Measurements from ENCODE around the gene LAPTM5. TPM values are rescaled to one million over a fixed set of nuclear protein-coding genes. Genes with fewer than 3 reads are reported as not detected.

Gene LAPTM5
- total RNA-seq, 1 donor from 2014 or later = 189 TPM

DNA sequence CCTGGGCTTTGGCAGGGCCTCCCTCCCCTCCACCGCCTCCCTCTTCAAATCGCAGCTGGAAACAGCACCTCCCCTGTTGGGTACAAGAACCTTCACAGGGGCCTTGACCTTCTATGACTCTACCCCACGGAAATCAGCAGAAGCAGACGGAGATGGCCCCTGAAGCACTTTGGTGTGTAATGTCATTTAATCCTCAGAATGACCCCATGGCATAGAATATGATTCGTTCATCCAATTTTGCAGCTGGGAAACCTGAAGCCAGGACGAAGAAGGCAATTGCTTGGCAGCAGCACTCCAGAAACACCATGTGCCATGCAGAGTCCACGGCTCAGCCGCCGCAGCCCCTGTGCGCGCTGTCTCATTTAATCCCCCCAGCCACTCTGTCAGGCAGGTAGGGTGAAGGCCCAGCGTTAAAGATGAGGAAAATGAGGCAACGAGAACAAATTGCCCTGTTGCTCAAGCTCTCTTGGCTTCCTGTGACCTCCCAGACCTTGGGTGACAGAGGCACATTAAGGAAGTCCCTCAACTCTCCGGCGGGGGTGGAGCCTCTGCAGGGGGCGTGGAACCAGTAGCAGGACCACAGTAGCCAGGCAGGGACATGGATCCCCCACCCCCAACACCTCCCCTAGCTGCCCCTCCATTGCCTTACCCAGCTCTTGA lies 25.8 kb upstream of the LAPTM5 start:
- Mint-ChIP-seq H3K4me1 (ENCODE audit: low read depth) (peaks cover 16% of the 10 kb centered on the region), H3K36me3 (ENCODE audit: low read depth) (no peaks in the 10 kb centered on the region), H3K9me3 (no peaks in the 10 kb centered on the region), H3K4me3 (ENCODE audit: low read depth) (no peak overlapping the region), H3K27ac (no peak overlapping the region), H3K27me3 (ENCODE audit: low read depth) (peaks cover 3% of the 10 kb centered on the region)
- DNase-seq (ENCODE audit: low spot score) = no peak
- intact Hi-C loops (cut with micrococcal nuclease) = loop anchor here (5.0 kb wide), 1 partner anchor 129 kb away; no protein-coding TSS in a partner anchor

DNA sequence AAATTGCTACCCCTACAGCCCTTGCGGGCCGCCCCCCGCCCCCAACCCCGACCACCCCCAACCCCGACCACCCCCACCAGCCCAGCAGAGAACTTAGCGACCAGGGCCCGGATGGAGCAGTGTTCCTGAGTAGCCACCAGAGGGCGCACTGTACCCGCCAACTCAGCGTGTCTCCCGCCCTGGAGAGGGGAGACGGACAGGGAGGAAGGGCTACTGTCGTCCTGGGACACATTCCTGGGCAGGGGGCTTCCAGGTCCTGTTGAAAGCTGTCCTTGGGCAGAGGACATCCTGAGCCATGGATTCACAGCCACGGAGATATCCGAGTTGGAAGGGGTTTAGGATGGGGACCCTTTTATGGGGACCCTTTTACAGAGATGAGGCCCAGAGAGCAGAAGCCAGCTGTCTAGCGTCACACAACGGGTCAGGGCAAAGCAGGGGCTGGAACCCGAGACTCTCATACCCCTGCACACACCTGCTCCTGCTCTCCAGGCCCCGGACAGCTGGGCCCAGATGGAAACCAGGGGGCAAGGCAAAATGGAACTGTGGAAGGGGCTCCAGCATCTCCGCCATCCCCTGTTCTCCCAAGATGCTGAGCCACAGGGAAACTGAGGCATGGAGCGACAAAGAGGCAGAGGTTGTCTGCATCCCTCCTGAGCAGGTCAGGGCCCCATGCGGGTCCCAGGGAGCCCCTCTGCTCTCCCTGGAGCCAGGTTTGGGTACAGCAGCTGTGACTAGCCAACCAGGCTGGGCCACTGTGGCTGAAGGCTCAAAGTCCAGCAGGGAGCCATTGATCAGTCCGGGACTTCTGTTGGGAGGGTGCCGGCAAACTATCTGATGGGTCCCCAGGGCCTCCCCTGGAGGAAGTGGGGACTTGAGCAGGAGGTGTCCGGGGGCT lies 25.0 kb upstream of the LAPTM5 start:
- H3K4me1 Mint-ChIP-seq (ENCODE audit: low read depth) = peaks cover 18% of the 10 kb centered on the region
- peak; percentile 61 for DNase-seq (ENCODE audit: low spot score)
- H3K9me3 Mint-ChIP-seq = no peaks in the 10 kb centered on the region
- H3K27ac Mint-ChIP-seq = peak overlapping the region; percentile 28
- intact Hi-C loops (cut with micrococcal nuclease) = loop anchor here (5.0 kb wide), 1 partner anchor 130 kb away; no protein-coding TSS in a partner anchor
- no peaks in the 10 kb centered on the region for H3K36me3 Mint-ChIP-seq (ENCODE audit: low read depth)
- H3K4me3 Mint-ChIP-seq (ENCODE audit: low read depth) = no peak overlapping the region
- H3K27me3 Mint-ChIP-seq (ENCODE audit: low read depth) = peaks cover 3% of the 10 kb centered on the region

DNA sequence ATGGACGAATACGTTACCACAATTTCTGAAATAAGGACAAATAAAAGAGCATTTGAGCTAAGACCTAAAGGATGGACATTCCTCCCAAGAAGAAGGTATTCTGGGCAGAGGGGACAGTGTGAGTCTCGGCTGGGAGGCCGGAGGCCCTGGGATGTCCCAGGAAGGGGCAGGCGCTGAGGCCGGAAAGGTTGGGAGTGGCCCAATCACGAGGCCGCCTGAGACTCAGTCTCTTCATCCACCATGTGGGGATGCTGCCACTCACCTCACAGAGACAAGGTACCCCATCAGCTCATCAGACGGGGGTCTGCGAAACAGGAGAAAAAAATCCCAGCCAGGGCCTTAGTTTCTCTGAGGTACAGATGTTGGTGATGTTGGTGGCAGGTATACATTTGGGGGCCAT lies 24.3 kb upstream of the LAPTM5 start:
- H3K9me3 Mint-ChIP-seq = no peaks in the 10 kb centered on the region
- H3K27ac Mint-ChIP-seq = no peak overlapping the region
- H3K4me3 Mint-ChIP-seq (ENCODE audit: low read depth) = no peak overlapping the region
- no peaks in the 10 kb centered on the region for H3K36me3 Mint-ChIP-seq (ENCODE audit: low read depth)
- DNase-seq (ENCODE audit: low spot score) = no peak
- peaks cover 18% of the 10 kb centered on the region for H3K4me1 Mint-ChIP-seq (ENCODE audit: low read depth)
- intact Hi-C loops (cut with micrococcal nuclease) = loop anchor here (5.0 kb wide), 1 partner anchor 130 kb away; no protein-coding TSS in a partner anchor
- peaks cover 3% of the 10 kb centered on the region for H3K27me3 Mint-ChIP-seq (ENCODE audit: low read depth)

DNA sequence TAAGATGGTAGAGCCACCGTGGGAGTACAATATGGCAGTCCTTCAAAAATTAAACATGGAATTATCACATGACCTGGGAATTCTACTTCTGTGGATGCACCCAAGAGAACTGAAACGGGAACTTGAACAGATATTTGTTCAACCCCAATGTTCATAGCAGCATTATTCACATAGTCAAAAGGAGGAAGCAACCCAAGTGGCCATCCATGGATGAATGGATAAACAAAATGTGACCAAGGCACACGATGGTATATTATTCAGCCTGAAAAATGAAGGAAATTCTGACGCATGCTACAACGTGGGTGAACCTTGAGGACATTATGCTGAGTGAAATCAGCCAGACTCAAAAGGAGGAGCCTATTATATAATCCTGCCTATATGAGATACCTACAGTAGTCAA lies 22.8 kb upstream of the LAPTM5 start:
- Mint-ChIP-seq H3K9me3 (no peaks in the 10 kb centered on the region), H3K4me3 (ENCODE audit: low read depth) (no peak overlapping the region), H3K4me1 (ENCODE audit: low read depth) (peaks cover 18% of the 10 kb centered on the region), H3K36me3 (ENCODE audit: low read depth) (no peaks in the 10 kb centered on the region), H3K27ac (no peak overlapping the region), H3K27me3 (ENCODE audit: low read depth) (peaks cover 3% of the 10 kb centered on the region)
- intact Hi-C loops (cut with micrococcal nuclease) = loop anchor here (5.0 kb wide), 1 partner anchor 132 kb away; no protein-coding TSS in a partner anchor
- DNase-seq (ENCODE audit: low spot score) = no peak

DNA sequence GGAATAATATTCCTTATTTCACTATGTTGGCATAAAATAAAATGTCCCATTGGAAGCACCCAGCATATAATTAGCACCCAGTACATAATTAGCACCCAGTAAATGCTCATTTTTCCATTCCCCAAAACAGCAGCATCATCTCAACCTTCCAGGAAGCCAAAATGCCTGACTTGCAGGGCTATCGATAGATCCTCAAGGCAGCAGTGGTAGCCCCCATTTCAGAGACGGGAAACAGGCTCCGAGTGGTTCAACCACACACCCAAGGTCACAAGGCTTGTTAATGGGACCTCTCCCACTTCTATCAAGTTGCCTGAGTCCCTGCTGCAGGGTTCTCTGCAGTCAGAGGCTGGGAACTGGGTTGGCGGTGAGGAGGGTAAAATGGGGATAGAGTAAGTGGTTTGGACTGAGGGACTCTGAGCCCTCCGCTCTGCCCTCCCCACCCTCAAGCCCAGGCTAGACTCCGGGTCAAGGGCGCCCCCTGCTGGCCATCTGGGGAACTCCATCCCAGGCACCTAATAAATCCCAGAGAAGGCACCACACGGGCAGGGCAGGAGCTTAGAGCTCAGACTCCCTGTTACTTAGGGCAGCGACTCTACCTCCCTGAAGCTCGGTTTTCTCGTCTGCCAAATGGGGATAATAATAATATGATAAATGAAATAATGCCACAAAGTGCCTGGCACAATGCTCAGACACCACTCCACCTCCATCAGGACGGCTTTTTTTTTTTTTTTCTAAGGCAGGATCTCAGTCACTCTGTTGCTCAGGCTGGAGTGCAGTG lies 21.9 kb upstream of the LAPTM5 start:
- Mint-ChIP-seq H3K9me3 (no peaks in the 10 kb centered on the region), H3K4me3 (ENCODE audit: low read depth) (no peak overlapping the region), H3K4me1 (ENCODE audit: low read depth) (peaks cover 18% of the 10 kb centered on the region), H3K27ac (no peak overlapping the region), H3K27me3 (ENCODE audit: low read depth) (no peaks in the 10 kb centered on the region), H3K36me3 (ENCODE audit: low read depth) (no peaks in the 10 kb centered on the region)
- intact Hi-C loops (cut with micrococcal nuclease) = loop anchor here (1.0 to 5.0 kb wide), 4 partner anchors 23 to 133 kb away; partner anchors contain the start of gene LAPTM5
- peak; percentile 84 for DNase-seq (ENCODE audit: low spot score)

DNA sequence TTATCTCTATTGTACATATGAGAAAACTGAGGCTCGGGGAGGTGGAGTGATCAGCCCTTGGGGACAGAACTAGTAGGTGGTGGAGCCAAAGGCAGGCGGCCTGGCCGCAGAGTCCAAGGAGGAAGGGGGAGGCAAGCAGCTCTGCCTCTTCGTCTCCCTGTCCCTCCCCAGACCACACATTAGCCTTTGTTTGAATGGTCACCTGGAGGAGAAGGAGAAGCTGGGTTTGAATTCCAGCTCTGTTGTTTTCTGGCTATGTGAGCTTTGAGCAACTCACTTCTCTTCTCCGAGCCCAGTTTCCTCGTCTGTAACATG lies 21.4 kb upstream of the LAPTM5 start:
- H3K36me3 Mint-ChIP-seq (ENCODE audit: low read depth) = no peaks in the 10 kb centered on the region
- H3K27me3 Mint-ChIP-seq (ENCODE audit: low read depth) = no peaks in the 10 kb centered on the region
- H3K27ac Mint-ChIP-seq = no peak overlapping the region
- peaks cover 18% of the 10 kb centered on the region for H3K4me1 Mint-ChIP-seq (ENCODE audit: low read depth)
- H3K9me3 Mint-ChIP-seq = no peaks in the 10 kb centered on the region
- DNase-seq (ENCODE audit: low spot score) = no peak
- intact Hi-C loops (cut with micrococcal nuclease) = loop anchor here (1.0 to 2.0 kb wide), 3 partner anchors 22 to 60 kb away; partner anchors contain the start of gene LAPTM5
- H3K4me3 Mint-ChIP-seq (ENCODE audit: low read depth) = no peak overlapping the region

DNA sequence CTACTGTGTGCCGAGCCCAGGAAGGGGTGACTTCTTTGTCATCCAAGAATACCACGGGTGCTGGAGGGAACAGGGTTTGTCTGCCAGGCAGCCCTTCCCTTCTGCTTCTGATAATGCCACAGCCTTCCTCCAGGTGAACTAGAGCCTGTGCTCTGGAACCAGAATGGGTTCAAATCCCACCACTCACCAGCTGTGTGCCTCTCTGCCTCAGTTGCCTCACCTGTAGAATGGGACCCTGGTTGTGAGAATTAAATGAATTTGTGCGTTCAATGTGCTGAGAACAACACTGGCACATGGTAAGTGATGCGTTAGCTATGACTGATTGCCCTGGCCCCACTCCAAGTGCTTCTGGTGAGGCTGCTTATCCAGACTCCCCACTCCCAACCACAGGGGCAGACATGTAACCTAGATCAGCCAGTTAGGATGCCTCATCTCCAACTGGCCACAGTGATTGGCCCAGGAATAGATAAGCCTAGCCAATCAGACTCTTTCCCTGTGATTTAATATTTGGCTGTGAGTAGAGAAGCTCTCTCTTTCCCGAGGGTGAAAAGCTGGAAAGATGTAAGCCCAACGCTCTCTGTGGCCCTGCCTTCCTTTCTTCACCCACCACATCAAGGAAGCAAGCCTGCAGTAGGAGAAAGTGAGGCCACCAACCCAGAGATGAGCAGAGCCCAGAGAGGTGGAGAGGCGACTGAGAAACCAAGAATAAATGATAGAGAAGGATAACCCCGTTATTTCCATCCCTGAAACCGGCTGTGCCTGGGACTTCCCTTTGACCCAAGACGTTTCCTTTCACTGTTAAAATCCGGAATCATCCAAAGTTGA lies 20.8 kb upstream of the LAPTM5 start:
- Mint-ChIP-seq H3K4me1 (ENCODE audit: low read depth) (peaks cover 18% of the 10 kb centered on the region), H3K27me3 (ENCODE audit: low read depth) (no peaks in the 10 kb centered on the region), H3K4me3 (ENCODE audit: low read depth) (no peak overlapping the region), H3K36me3 (ENCODE audit: low read depth) (no peaks in the 10 kb centered on the region), H3K27ac (no peak overlapping the region), H3K9me3 (no peaks in the 10 kb centered on the region)
- intact Hi-C loops (cut with micrococcal nuclease) = loop anchor here (2.0 kb wide), 1 partner anchor 22 kb away; the partner anchor contains the start of gene LAPTM5
- no peak for DNase-seq (ENCODE audit: low spot score)

DNA sequence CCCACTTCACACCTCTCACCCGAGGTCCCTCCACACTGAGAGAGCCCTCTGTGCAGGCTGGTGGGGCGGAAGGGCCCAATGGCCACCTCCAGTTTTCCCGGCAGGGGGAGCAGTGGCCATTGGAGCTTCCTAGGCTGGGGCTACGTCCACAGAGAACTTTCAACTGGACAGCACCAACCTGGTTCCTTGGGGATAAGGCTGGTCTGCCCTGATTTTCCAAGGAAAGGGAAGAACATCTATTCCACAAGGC lies 20.3 kb upstream of the LAPTM5 start:
- H3K36me3 Mint-ChIP-seq (ENCODE audit: low read depth) = no peaks in the 10 kb centered on the region
- no peaks in the 10 kb centered on the region for H3K9me3 Mint-ChIP-seq
- H3K27me3 Mint-ChIP-seq (ENCODE audit: low read depth) = no peaks in the 10 kb centered on the region
- no peak overlapping the region for H3K27ac Mint-ChIP-seq
- no peak overlapping the region for H3K4me3 Mint-ChIP-seq (ENCODE audit: low read depth)
- H3K4me1 Mint-ChIP-seq (ENCODE audit: low read depth) = peaks cover 18% of the 10 kb centered on the region
- DNase-seq (ENCODE audit: low spot score) = no peak
- intact Hi-C loops (cut with micrococcal nuclease) = loop anchor here (2.0 kb wide), 1 partner anchor 21 kb away; the partner anchor contains the start of gene LAPTM5

DNA sequence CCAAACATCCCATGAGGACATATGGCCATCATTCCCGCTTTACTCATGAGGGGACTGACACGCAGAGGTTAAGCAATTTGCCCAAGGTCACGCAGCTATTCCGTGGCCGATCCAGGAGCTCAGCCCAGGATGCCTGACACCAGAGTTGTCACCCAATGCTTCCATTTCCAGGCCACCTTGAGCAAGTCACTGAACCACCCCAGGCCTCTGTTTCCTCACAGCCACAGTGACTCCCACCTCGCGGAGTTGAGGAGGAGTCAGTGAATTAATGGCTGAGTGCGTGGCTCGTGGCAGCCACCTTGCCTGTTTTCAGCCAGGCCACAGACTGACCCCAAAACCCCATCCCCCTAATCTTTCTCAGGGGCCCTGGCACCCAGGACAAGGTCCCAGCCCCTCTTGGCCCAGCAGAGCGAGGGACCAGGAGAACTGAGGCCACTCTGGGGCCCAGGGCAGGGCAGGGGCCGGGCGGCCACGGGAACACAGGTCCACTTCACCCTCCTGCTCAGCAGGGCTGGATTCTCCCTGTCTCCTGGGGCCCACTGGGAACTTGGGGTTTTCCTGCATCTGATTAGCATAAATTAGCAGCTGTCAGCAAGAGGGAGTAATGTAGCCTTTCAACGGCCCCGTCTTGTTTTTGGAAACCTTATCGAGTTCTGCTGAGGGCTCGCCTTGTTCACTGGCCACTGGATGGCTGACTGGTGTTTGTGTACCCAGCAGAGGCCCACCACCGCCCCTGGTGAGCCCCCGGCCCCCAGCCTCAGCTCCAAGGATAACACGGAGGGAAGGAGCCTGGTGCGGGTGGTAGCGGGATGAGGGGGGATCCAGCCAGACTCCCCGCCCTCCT lies 19.7 kb upstream of the LAPTM5 start:
- Mint-ChIP-seq H3K9me3 (no peaks in the 10 kb centered on the region), H3K4me3 (ENCODE audit: low read depth) (no peak overlapping the region), H3K36me3 (ENCODE audit: low read depth) (no peaks in the 10 kb centered on the region), H3K27me3 (ENCODE audit: low read depth) (no peaks in the 10 kb centered on the region), H3K4me1 (ENCODE audit: low read depth) (peaks cover 15% of the 10 kb centered on the region), H3K27ac (no peak overlapping the region)
- DNase-seq (ENCODE audit: low spot score) = no peak
- intact Hi-C loops (cut with micrococcal nuclease) = no loop called here

DNA sequence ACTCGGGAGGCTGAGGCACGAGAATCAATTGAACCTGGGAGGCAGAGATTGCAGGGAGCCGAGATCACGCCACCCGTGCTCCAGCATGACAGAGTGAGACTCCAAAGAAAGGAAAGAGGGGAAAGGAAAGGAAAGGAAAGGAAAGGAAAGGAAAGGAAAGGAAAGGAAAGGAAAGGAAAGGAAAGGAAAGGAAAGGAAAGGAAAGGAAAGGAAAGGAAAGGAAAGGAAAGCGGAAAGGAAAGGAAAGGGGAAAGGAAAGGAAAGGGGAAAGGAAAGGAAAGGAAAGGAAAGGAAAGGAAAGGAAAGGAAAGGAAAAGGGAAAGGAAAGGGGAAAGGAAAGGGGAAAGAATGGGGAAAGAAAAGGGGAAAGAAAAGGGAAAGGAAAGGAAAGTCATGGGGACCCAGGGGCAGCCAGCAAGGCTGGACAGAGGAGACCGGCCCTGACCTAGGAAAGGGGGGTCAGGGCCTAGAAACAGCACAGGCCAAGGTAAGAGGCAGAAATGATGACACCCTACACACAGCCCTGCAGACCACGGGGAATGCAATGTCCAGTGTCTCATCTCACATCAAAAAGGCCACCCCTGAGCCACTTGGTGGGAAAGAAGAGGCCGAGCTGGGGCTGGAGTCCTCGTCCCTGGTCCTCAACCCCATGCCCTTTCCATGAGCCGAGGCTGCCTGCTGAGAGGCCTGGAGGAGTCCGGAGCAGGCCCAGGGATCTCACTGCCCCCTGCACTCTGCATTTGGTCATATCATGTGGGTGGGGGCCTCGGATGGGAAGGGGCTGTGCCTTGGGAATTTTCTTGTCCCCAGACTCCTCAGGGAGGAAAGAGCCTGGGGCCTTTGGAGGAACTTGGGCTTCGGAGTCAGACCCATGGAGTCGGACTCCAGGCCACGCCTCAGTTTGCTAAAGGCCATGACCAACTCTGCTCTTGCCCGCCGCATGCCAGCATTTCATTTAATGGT lies 18.8 kb upstream of the LAPTM5 start:
- Mint-ChIP-seq H3K4me3 (ENCODE audit: low read depth) (no peak overlapping the region), H3K36me3 (ENCODE audit: low read depth) (no peaks in the 10 kb centered on the region), H3K27me3 (ENCODE audit: low read depth) (peaks cover under 1% of the 10 kb centered on the region), H3K9me3 (no peaks in the 10 kb centered on the region), H3K4me1 (ENCODE audit: low read depth) (peaks cover 15% of the 10 kb centered on the region), H3K27ac (no peak overlapping the region)
- no peak for DNase-seq (ENCODE audit: low spot score)
- intact Hi-C loops (cut with micrococcal nuclease) = no loop called here
